HepG2 (cell line): ENCODE data around the gene SCAPER. TPM values are rescaled to one million over a fixed set of nuclear protein-coding genes. Genes with fewer than 3 reads are reported as not detected.

Experiments used
- ATF3 ChIP-seq: sonication (generic); formaldehyde crosslinking; IDR thresholded peaks from 2 replicates; pipeline ENCODE4 v1.4.0; 2020; ENCODE audit warnings: missing genetic modification reagents
- CENPT ChIP-seq: sonication (generic); formaldehyde crosslinking; IDR thresholded peaks from 2 replicates; pipeline ENCODE4 v1.8.0; 2022; ENCODE audit warnings: low read depth, mild to moderate bottlenecking, moderate library complexity, missing genetic modification reagents
- CSRNP1 ChIP-seq: sonication (generic); formaldehyde crosslinking; IDR thresholded peaks from 2 replicates; pipeline ENCODE4 v1.8.1; 2023; ENCODE audit warnings: mild to moderate bottlenecking, missing genetic modification reagents
- HMGA1 ChIP-seq: sonication (generic); formaldehyde crosslinking; conservative IDR thresholded peaks from 2 replicates; pipeline ENCODE4 v1.4.0; 2020; ENCODE audit warnings: missing genetic modification reagents
- ISL2 ChIP-seq: sonication (generic); formaldehyde crosslinking; IDR thresholded peaks from 2 replicates; pipeline ENCODE4 v1.5.0; 2020; ENCODE audit warnings: missing genetic modification reagents
- KDM2A ChIP-seq: sonication (generic); formaldehyde crosslinking; IDR thresholded peaks from 2 replicates; pipeline ENCODE4 v1.4.0; 2020; ENCODE audit warnings: low read depth, missing genetic modification reagents, borderline replicate concordance
- RFXAP ChIP-seq: sonication (generic); formaldehyde crosslinking; IDR thresholded peaks from 2 replicates; pipeline ENCODE4 v1.4.0; 2020; ENCODE audit warnings: missing genetic modification reagents, borderline replicate concordance
- SOX6 ChIP-seq, 2 experiments: fragments of 450-650 bp in 1 of 2; sonication (generic) in 1 of 2; formaldehyde crosslinking in 1 of 2; IDR thresholded peaks; 2 replicates each; pipeline versions ENCODE4 v1.4.0 to v1.6.1; 2017 to 2020; ENCODE audit warnings: antibody characterized with exemption in 1 of 2, mild to moderate bottlenecking in 1 of 2, missing genetic modification reagents in 1 of 2
- SP4 ChIP-seq: sonication (generic); formaldehyde crosslinking; IDR thresholded peaks from 2 replicates; pipeline ENCODE4 v1.8.1; 2023; ENCODE audit warnings: mild to moderate bottlenecking, missing genetic modification reagents
- TMF1 ChIP-seq: sonication (generic); formaldehyde crosslinking; IDR thresholded peaks from 2 replicates; pipeline ENCODE4 v1.8.1; 2022; ENCODE audit warnings: low read depth, missing genetic modification reagents
- ZFYVE20 ChIP-seq: sonication (generic); formaldehyde crosslinking; IDR thresholded peaks from 2 replicates; pipeline ENCODE4 v1.8.0; 2023; ENCODE audit warnings: low read depth, mild to moderate bottlenecking, moderate library complexity, missing genetic modification reagents, borderline replicate concordance
- ZNF230 ChIP-seq: sonication (generic); formaldehyde crosslinking; IDR thresholded peaks from 2 replicates; pipeline ENCODE4 v1.4.0; 2020; ENCODE audit warnings: mild to moderate bottlenecking, missing genetic modification reagents
- ZNF256 ChIP-seq: sonication (generic); formaldehyde crosslinking; conservative IDR thresholded peaks from 2 replicates; pipeline ENCODE4 v1.4.0; 2020; ENCODE audit warnings: missing genetic modification reagents
- ZNF333 ChIP-seq: sonication (generic); formaldehyde crosslinking; IDR thresholded peaks from 2 replicates; pipeline ENCODE4 v1.4.0; 2020; ENCODE audit warnings: mild to moderate bottlenecking, missing genetic modification reagents, borderline replicate concordance
- ZNF446 ChIP-seq: sonication (generic); formaldehyde crosslinking; IDR thresholded peaks from 2 replicates; pipeline ENCODE4 v1.5.0; 2020; ENCODE audit warnings: mild to moderate bottlenecking, missing genetic modification reagents
- ZNF503 ChIP-seq: sonication (generic); formaldehyde crosslinking; IDR thresholded peaks from 2 replicates; pipeline ENCODE4 v1.4.0; 2020; ENCODE audit warnings: missing genetic modification reagents
- ZNF547 ChIP-seq: sonication (generic); formaldehyde crosslinking; IDR thresholded peaks from 2 replicates; pipeline ENCODE4 v1.5.1; 2020; ENCODE audit warnings: mild to moderate bottlenecking, missing genetic modification reagents
- polyA plus RNA-seq, 8 experiments: library from polyadenylated mRNA; depleted of rRNA in 3 of 8; stranded (reverse) in 7 of 8; unstranded in 1 of 8; fragments of >200 nt; fragmentation: Illumina TruSeq in 4 of 8; extraction: Trizol in 4 of 8; gene quantifications; 2 replicates each; pipeline versions ENCODE4 v1.2.1 to v1.2.3, GENCODE V29; 2011 to 2016; ENCODE audit warnings: low read depth in 4 of 8, missing spikeins in 1 of 8, mixed read lengths in 1 of 8; ENCODE audit not compliant: insufficient read depth in 1 of 8
- total RNA-seq, 5 experiments: library from RNA; depleted of rRNA; stranded (reverse); fragments of >200 nt; fragmentation: Illumina TruSeq; extraction: Trizol; gene quantifications; 2 replicates each; pipeline ENCODE4 v1.2.3, GENCODE V29; 2016; ENCODE audit warnings: low read depth in 1 of 5
- TF ChIP-seq, protein P1 (sequence below): sonication (generic); formaldehyde crosslinking; IDR thresholded peaks from 2 replicates; pipeline ENCODE4 v1.4.0; 2020; ENCODE audit warnings: missing genetic modification reagents
- TF ChIP-seq, protein P2 (sequence below): sonication (generic); formaldehyde crosslinking; IDR thresholded peaks from 2 replicates; pipeline ENCODE4 v1.8.0; 2022; ENCODE audit warnings: missing genetic modification reagents, mild to moderate bottlenecking, moderate library complexity, borderline replicate concordance
- TF ChIP-seq, protein P3 (sequence below): sonication (generic); formaldehyde crosslinking; IDR thresholded peaks from 2 replicates; pipeline ENCODE4 v1.4.0; 2020; ENCODE audit warnings: missing genetic modification reagents

SCAPER gene
- total and polyA plus RNA-seq, 2 of the 13 experiments (the other 11 are each of a cell fraction or from before 2014, with no cell fraction given): 4.3 to 10.5 TPM

GRCh38 chr15:76337696-76338485, 567.2 kb downstream of the SCAPER start (continued):
- TF ChIP-seq SOX6 (IDR thresholded peaks at IDR 0.05) (no peak), SOX6 (CRISPR knock-in tag; IDR thresholded peaks at IDR 0.05) (peak; percentile 21; the same call in 1 of the 2 replicates), ISL2 (CRISPR knock-in tag) (peak; percentile 40; the same call in 1 of the 2 replicates), SP4 (peak; percentile 30; the same call in 1 of the 2 replicates), ZNF547 (CRISPR knock-in tag) (peak; percentile 91), ZNF256 (CRISPR knock-in tag) (0 out of 2 replicates have a peak, but pooled peaks have one; percentile 49), ZNF503 (0 out of 2 replicates have a peak, but pooled peaks have one; percentile 41), ATF3 (CRISPR knock-in tag) (no peak; the same call in 1 of the 2 replicates), CSRNP1 (peak; percentile 89), ZNF230 (CRISPR knock-in tag) (peak; percentile 94; the same call in 1 of the 2 replicates), CENPT (CRISPR knock-in tag) (peak; percentile 81; the same call in 1 of the 2 replicates), ZNF333 (CRISPR knock-in tag) (peak; percentile 89; the same call in 1 of the 2 replicates), KDM2A (CRISPR knock-in tag) (peak; percentile 48; the same call in 1 of the 2 replicates), RFXAP (CRISPR knock-in tag) (0 out of 2 replicates have a peak, but pooled peaks have one; percentile 66), TMF1 (peak; percentile 86), ZNF446 (peak; percentile 95), HMGA1 (CRISPR knock-in tag) (no peak), ZFYVE20 (CRISPR knock-in tag) (0 out of 2 replicates have a peak, but pooled peaks have one; percentile 77)
- TF ChIP-seq, protein P1, sequence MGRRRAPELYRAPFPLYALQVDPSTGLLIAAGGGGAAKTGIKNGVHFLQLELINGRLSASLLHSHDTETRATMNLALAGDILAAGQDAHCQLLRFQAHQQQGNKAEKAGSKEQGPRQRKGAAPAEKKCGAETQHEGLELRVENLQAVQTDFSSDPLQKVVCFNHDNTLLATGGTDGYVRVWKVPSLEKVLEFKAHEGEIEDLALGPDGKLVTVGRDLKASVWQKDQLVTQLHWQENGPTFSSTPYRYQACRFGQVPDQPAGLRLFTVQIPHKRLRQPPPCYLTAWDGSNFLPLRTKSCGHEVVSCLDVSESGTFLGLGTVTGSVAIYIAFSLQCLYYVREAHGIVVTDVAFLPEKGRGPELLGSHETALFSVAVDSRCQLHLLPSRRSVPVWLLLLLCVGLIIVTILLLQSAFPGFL (CRISPR knock-in tag): peak; percentile 93; the same call in 1 of the 2 replicates
- TF ChIP-seq, protein P2, sequence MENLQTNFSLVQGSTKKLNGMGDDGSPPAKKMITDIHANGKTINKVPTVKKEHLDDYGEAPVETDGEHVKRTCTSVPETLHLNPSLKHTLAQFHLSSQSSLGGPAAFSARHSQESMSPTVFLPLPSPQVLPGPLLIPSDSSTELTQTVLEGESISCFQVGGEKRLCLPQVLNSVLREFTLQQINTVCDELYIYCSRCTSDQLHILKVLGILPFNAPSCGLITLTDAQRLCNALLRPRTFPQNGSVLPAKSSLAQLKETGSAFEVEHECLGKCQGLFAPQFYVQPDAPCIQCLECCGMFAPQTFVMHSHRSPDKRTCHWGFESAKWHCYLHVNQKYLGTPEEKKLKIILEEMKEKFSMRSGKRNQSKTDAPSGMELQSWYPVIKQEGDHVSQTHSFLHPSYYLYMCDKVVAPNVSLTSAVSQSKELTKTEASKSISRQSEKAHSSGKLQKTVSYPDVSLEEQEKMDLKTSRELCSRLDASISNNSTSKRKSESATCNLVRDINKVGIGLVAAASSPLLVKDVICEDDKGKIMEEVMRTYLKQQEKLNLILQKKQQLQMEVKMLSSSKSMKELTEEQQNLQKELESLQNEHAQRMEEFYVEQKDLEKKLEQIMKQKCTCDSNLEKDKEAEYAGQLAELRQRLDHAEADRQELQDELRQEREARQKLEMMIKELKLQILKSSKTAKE (CRISPR knock-in tag): peak; percentile 35; the same call in 1 of the 2 replicates
- TF ChIP-seq, protein P3, sequence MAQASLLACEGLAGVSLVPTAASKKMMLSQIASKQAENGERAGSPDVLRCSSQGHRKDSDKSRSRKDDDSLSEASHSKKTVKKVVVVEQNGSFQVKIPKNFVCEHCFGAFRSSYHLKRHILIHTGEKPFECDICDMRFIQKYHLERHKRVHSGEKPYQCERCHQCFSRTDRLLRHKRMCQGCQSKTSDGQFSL (CRISPR knock-in tag): 0 out of 2 replicates have a peak, but pooled peaks have one; percentile 18
